Endodermal cell (in vitro differentiated cells): ENCODE results near the gene TMEM8B. TPM values are rescaled to one million over a fixed set of nuclear protein-coding genes. Genes with fewer than 3 reads are reported as not detected.

ENCODE experiments used
- DNase-seq: peaks from one replicate; pipeline ENCODE4 v3.0.0-alpha.2; 2017
- H3K27ac ChIP-seq: 2 replicates; pipeline ENCODE4 v1.5.1; 2013; ENCODE audit warnings: mild to moderate bottlenecking, low read depth, low read length, moderate library complexity
- H3K27me3 ChIP-seq: 2 replicates; pipeline ENCODE4 v1.6.1; 2013; ENCODE audit warnings: mild to moderate bottlenecking, low read length, moderate library complexity; ENCODE audit not compliant: insufficient read depth, control insufficient read depth, poor library complexity, severe bottlenecking
- H3K36me3 ChIP-seq: 2 replicates; pipeline ENCODE4 v1.7.0; 2013; ENCODE audit warnings: mild to moderate bottlenecking, low read length, moderate library complexity; ENCODE audit not compliant: control insufficient read depth, insufficient read depth
- H3K4me1 ChIP-seq: one replicate; pipeline ENCODE4 v1.7.0; 2013; ENCODE audit warnings: low read length; ENCODE audit not compliant: control insufficient read depth, insufficient read depth
- H3K4me3 ChIP-seq: 2 replicates; pipeline ENCODE4 v1.5.1; 2013; ENCODE audit warnings: mild to moderate bottlenecking, low read length, moderate library complexity
- H3K9ac ChIP-seq: 2 replicates; pipeline ENCODE4 v1.6.1; 2013; ENCODE audit warnings: mild to moderate bottlenecking, low read length, moderate library complexity; ENCODE audit not compliant: poor library complexity, severe bottlenecking; ENCODE audit errors: extremely low read depth
- H3K9me3 ChIP-seq: 2 replicates; pipeline ENCODE4 v1.6.1; 2013; ENCODE audit warnings: mild to moderate bottlenecking, low read length, moderate library complexity; ENCODE audit not compliant: control insufficient read depth
- H3K27ac Mint-ChIP-seq: 2 replicates; pipeline ENCODE4 v1.8.0; 2020; ENCODE audit warnings: mixed read lengths
- H3K27me3 Mint-ChIP-seq: 2 replicates; pipeline ENCODE4 v1.8.0; 2021; ENCODE audit warnings: mild to moderate bottlenecking, mixed read lengths; ENCODE audit not compliant: insufficient read depth
- H3K36me3 Mint-ChIP-seq: 2 replicates; pipeline ENCODE4 v1.8.0; 2020; ENCODE audit warnings: low read depth, mixed read lengths
- H3K4me1 Mint-ChIP-seq: 2 replicates; pipeline ENCODE4 v1.8.0; 2020; ENCODE audit warnings: mixed read lengths
- H3K4me3 Mint-ChIP-seq: 2 replicates; pipeline ENCODE4 v1.8.0; 2020; ENCODE audit warnings: mild to moderate bottlenecking, moderate library complexity, mixed read lengths
- H3K9me3 Mint-ChIP-seq: 2 replicates; pipeline ENCODE4 v1.8.0; 2020; ENCODE audit warnings: mild to moderate bottlenecking, mixed read lengths
- CTCF ChIP-seq: fragments of 200-600 bp; sonication (generic); conservative IDR thresholded peaks from 2 replicates; pipeline ENCODE4 v1.5.0; 2021; ENCODE audit warnings: antibody characterized with exemption, mild to moderate bottlenecking
- WGBS, 2 experiments: methylation state at CpG; one replicate each; pipeline versions ENCODE4 v1.1.5 to v1.1.7; 2013; ENCODE audit warnings: missing lambda C conversion rate in 2 of 2, mixed read lengths in 1 of 2; ENCODE audit not compliant: insufficient coverage in 1 of 2, insufficient read length in 1 of 2; 5-methylcytosine and 5-hydroxymethylcytosine counted together
- total RNA-seq, 2 donors: library from RNA; stranded (reverse); fragmentation: NEBNext Ultra II Directional in 1 of 2; extraction: Animal tissue kit (Norgen Biotek cat#: 25700) in 1 of 2; gene quantifications; 2 replicates in 1 of 2; 3 replicates in 1 of 2; pipeline ENCODE4 v1.2.1, GENCODE V29; 2021

The TMEM8B gene
- total RNA-seq, 2 donors from 2014 or later, result 12.8 to 18.3 TPM

DNA sequence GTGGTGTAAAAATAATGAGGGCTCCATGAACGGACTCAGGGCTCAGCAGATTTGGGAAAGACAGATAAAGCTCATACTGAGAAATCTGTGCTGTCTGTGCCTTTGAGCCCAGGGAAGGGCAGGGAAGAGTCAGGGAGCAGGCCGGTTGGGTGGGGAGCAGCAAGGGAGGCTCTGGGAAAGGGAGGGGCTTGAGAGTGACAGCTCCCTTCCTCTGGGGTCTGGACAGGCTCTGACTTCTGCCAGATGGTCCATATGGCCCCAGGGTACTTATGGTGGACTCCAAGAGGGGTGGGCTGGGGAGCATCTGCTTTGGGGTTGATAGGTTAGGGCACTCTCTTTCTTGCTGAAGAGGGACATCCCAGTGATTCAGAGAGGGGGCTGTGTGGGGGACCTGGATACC is 35.6 kb upstream of the TMEM8B start:
- Histone ChIP-seq H3K4me1 (peaks cover 7% of the 10 kb centered on the region), H3K9me3 (no peaks in the 10 kb centered on the region), H3K27me3 (no peaks in the 10 kb centered on the region), H3K36me3 (no peaks in the 10 kb centered on the region), H3K9ac (no peak overlapping the region), H3K27ac (no peak overlapping the region), H3K4me3 (no peak overlapping the region)
- H3K27me3 Mint-ChIP-seq, result peaks cover 5% of the 10 kb centered on the region
- no peak for DNase-seq
- H3K4me1 Mint-ChIP-seq, result peaks cover 14% of the 10 kb centered on the region
- no peaks in the 10 kb centered on the region for H3K36me3 Mint-ChIP-seq
- 85 to 92% methylated on average over 2 of the region's 2 CpGs for WGBS, 2 experiments
- no peak for TF ChIP-seq CTCF
- H3K9me3 Mint-ChIP-seq, result no peaks in the 10 kb centered on the region
- H3K27ac Mint-ChIP-seq, result no peak overlapping the region
- H3K4me3 Mint-ChIP-seq, result no peak overlapping the region

DNA sequence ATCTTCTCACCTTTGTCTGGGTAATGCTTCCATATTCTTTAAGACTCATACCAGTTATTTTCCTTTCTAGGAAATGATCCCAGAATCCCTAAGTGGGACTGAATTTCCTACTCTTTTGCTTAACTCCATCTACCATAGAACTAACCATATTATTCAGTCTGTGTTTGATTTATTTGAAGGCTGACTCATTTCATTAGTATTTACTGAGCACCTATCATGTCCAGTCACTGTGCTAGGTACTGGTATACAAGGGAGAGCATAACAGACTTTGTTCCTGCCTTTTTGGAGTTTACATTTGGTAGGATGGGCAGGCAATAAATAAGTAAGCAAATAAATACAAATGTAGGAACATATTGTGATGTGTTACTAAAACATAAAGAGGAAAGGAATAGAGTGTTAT is 33.3 kb upstream of the TMEM8B start:
- Histone ChIP-seq H3K4me3 (no peak overlapping the region), H3K4me1 (peaks cover 3% of the 10 kb centered on the region), H3K9me3 (no peaks in the 10 kb centered on the region), H3K27me3 (no peaks in the 10 kb centered on the region), H3K27ac (no peak overlapping the region), H3K9ac (no peak overlapping the region), H3K36me3 (no peaks in the 10 kb centered on the region)
- DNase-seq, result no peak
- no peak for TF ChIP-seq CTCF
- Mint-ChIP-seq H3K27me3 (peaks cover 5% of the 10 kb centered on the region), H3K36me3 (peaks cover under 1% of the 10 kb centered on the region), H3K27ac (no peak overlapping the region), H3K4me3 (no peak overlapping the region), H3K9me3 (no peaks in the 10 kb centered on the region), H3K4me1 (peaks cover 13% of the 10 kb centered on the region)

DNA sequence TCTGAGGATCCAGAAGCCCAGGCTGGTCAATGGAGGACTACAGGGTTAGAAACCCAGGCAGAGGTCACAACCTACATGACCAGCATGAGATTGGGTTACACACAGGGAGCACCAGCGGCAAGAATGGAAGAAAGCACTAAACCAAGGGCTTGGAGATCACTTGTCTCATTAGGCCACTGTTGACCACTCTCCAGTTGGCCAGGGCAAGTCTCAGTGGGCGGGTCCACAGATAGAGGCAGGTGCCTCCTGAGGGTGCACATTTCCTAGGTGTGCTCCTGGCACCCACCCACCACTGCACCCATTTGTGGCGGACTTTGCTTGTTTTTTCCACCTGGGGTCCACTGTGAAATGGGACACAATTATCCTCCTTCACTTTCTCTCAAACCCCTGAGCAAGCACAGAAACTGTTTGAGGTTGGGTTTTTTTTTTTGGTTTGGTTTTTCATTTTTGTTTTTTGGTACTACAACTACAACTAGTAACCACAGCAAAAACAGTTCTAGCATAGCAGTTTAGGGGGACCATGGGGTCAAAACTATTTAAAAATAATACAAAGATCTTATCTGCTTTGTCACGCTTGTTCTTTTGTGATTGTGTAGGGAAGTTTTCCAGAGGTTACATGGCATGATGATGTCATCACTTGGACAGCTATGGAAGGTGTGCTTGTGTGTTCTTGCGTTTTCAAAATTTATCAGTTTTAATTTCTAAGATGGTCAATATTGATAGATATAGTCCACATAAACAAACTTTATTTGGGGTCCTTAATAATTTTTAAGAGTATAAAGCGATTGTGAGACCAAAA is 31.5 kb upstream of the TMEM8B start:
- Histone ChIP-seq H3K9me3 (no peaks in the 10 kb centered on the region), H3K4me3 (no peak overlapping the region), H3K9ac (no peak overlapping the region), H3K27me3 (no peaks in the 10 kb centered on the region), H3K27ac (no peak overlapping the region), H3K4me1 (peaks cover 8% of the 10 kb centered on the region), H3K36me3 (peaks cover 3% of the 10 kb centered on the region)
- Mint-ChIP-seq H3K9me3 (no peaks in the 10 kb centered on the region), H3K4me3 (no peak overlapping the region), H3K4me1 (peaks cover 19% of the 10 kb centered on the region), H3K27ac (no peak overlapping the region), H3K27me3 (peaks cover 3% of the 10 kb centered on the region), H3K36me3 (peaks cover 9% of the 10 kb centered on the region)
- no peak for DNase-seq
- TF ChIP-seq CTCF, result no peak
- WGBS, 2 experiments, result 93 to 94% methylated on average over 2 to 5 of the region's 6 CpGs
